Tibial artery (tissue), 4 donors: ENCODE data around the gene CXCL6.

Experiments
- DNase-seq, 2 donors: peaks; one replicate each; pipeline ENCODE4 v3.0.0-alpha.2; 2019
- H3K27ac ChIP-seq, 2 donors: fragments of 200-600 bp; sonication (generic) in 1 of 2; 1 replicate in 1 of 2; 2 replicates in 1 of 2; pipeline ENCODE4 v1.5.1; 2018 to 2019; ENCODE audit warnings: mild to moderate bottlenecking in 1 of 2
- H3K27me3 ChIP-seq, 2 donors: fragments of 200-600 bp; sonication (generic) in 1 of 2; one replicate each; pipeline versions ENCODE4 v1.5.1 to v1.6.0; 2016 to 2019
- H3K36me3 ChIP-seq, 3 donors: fragments of 200-600 bp; sonication (generic) in 2 of 3; one replicate each; pipeline ENCODE4 v1.5.1; 2016 to 2019; ENCODE audit warnings: mild to moderate bottlenecking in 2 of 3
- H3K4me1 ChIP-seq, 4 donors: fragments of 200-600 bp; sonication (generic) in 2 of 4; 1 replicate in 3 of 4; 2 replicates in 1 of 4; pipeline ENCODE4 v1.5.1; 2016 to 2019
- H3K4me3 ChIP-seq, 2 donors: fragments of 200-600 bp; sonication (generic) in 1 of 2; 1 replicate in 1 of 2; 2 replicates in 1 of 2; pipeline ENCODE4 v1.5.1; 2018 to 2019; ENCODE audit warnings: mild to moderate bottlenecking in 2 of 2
- H3K9me3 ChIP-seq, 3 donors: fragments of 200-600 bp; sonication (generic) in 1 of 3; one replicate each; pipeline ENCODE4 v1.5.1; 2016 to 2019
- CTCF ChIP-seq, 2 experiments: fragments of 200-600 bp in 1 of 2; fragments of 450-650 bp in 1 of 2; IDR thresholded peaks; one replicate each; pipeline ENCODE4 v1.5.1; 2017 to 2019; ENCODE audit warnings: antibody characterized with exemption in 2 of 2, mild to moderate bottlenecking in 1 of 2, moderate library complexity in 1 of 2
- intact Hi-C: fragments of 100-400 bp; cut with DNase I; formaldehyde crosslinking; loops from one replicate; pipeline ENCODE4 v1.15.0; 2023; ENCODE audit warnings: low total_unique reads

CXCL6 gene

GRCh38 chr4:73831569-73831968 lies 4.9 kb upstream of the CXCL6 start:
- TF ChIP-seq CTCF (IDR thresholded peaks at IDR 0.05) = no peak
- intact Hi-C loops = no loop called here
- H3K4me3 ChIP-seq = no peak overlapping the region
- no peak for DNase-seq
- peaks cover 0 to 4% (median 2%) of the 10 kb centered on the region in 4 donors for H3K4me1 ChIP-seq
- H3K27me3 ChIP-seq = peaks cover 0 to under 1% of the 10 kb centered on the region in 2 donors
- H3K36me3 ChIP-seq = no peaks in the 10 kb centered on the region
- no peak overlapping the region for H3K27ac ChIP-seq
- no peaks in the 10 kb centered on the region for H3K9me3 ChIP-seq

GRCh38 chr4:73832651-73833237 lies 3.7 kb upstream of the CXCL6 start:
- TF ChIP-seq CTCF (IDR thresholded peaks at IDR 0.05) = no peak
- H3K4me1 ChIP-seq = peaks cover 0 to 11% (median 7%) of the 10 kb centered on the region in 4 donors
- DNase-seq = no peak
- H3K27me3 ChIP-seq = peaks cover 0 to 11% of the 10 kb centered on the region in 2 donors
- H3K27ac ChIP-seq = no peak overlapping the region
- H3K9me3 ChIP-seq = no peaks in the 10 kb centered on the region
- intact Hi-C loops = no loop called here
- H3K4me3 ChIP-seq = no peak overlapping the region
- H3K36me3 ChIP-seq = no peaks in the 10 kb centered on the region

- no peak overlapping the region for H3K4me3 ChIP-seq
- no peak overlapping the region for H3K27ac ChIP-seq
- DNase-seq = no peak
- H3K36me3 ChIP-seq = no peaks in the 10 kb centered on the region
- peaks cover 0 to 14% of the 10 kb centered on the region in 2 donors for H3K27me3 ChIP-seq
- H3K4me1 ChIP-seq = peaks cover 0 to 11% (median 7%) of the 10 kb centered on the region in 4 donors
- intact Hi-C loops = no loop called here
- TF ChIP-seq CTCF (IDR thresholded peaks at IDR 0.05) = no peak
- no peaks in the 10 kb centered on the region for H3K9me3 ChIP-seq
Measured at GRCh38 chr4:73839071-73839470, 2.6 kb downstream of the CXCL6 start.

GRCh38 chr4:73839715-73840114 lies 3.2 kb downstream of the CXCL6 start:
- intact Hi-C loops = no loop called here
- Histone ChIP-seq H3K27ac (no peak overlapping the region), H3K27me3 (peaks cover 0 to 14% of the 10 kb centered on the region in 2 donors), H3K9me3 (no peaks in the 10 kb centered on the region), H3K36me3 (no peaks in the 10 kb centered on the region), H3K4me3 (no peak overlapping the region), H3K4me1 (peaks cover 0 to 11% (median 7%) of the 10 kb centered on the region in 4 donors)
- no peak for TF ChIP-seq CTCF (IDR thresholded peaks at IDR 0.05)
- no peak for DNase-seq

- H3K27ac ChIP-seq = no peak overlapping the region
- no peaks in the 10 kb centered on the region for H3K36me3 ChIP-seq
- no peak overlapping the region for H3K4me3 ChIP-seq
- no peak for TF ChIP-seq CTCF (IDR thresholded peaks at IDR 0.05)
- peaks cover 0 to 8% (median 6%) of the 10 kb centered on the region in 4 donors for H3K4me1 ChIP-seq
- peaks cover 0 to 14% of the 10 kb centered on the region in 2 donors for H3K27me3 ChIP-seq
- intact Hi-C loops = no loop called here
- no peaks in the 10 kb centered on the region for H3K9me3 ChIP-seq
- DNase-seq = no peak
Measured at GRCh38 chr4:73841243-73841925, 4.9 kb downstream of the CXCL6 start.
